HepG2 (cell line): ENCODE measurements around the gene ARHGAP9. TPM values are rescaled to one million over a fixed set of nuclear protein-coding genes. Genes with fewer than 3 reads are reported as not detected.

Experiments
- ATAC-seq: fragments of 200-7000 bp; cut with Tn5 transposase; 3 replicates; pipeline ENCODE4 v1.9.1; 2020; ENCODE audit warnings: mild to moderate bottlenecking, moderate library complexity
- BruUV-seq: library from RNA; stranded (reverse); fragments of 400-500 nt; replicated peaks from 2 replicates; lab custom pipeline; 2021; lab: Mats Ljungman, UMichigan
- CTCF ChIA-PET: fragments of 300-600 bp; formaldehyde crosslinking; extraction: SDS; loops from one replicate; lab custom pipeline; 2021; ENCODE audit warnings: low total read pairs, inconsistent platforms, low intra/inter-chr PET ratio; lab: Yijun Ruan, JAX
- POLR2A ChIA-PET: fragments of 350-600 bp; sonication (Branson Sonifier 250); formaldehyde crosslinking; loops from one replicate; lab custom pipeline; 2020; ENCODE audit warnings: antibody characterized with exemption, inconsistent platforms; lab: Yijun Ruan, JAX
- DNase-seq: peaks from one replicate; pipeline ENCODE4 v3.0.0-alpha.2; 2015; ENCODE audit warnings: low spot score
- FAIRE-seq: peaks from 3 replicates; lab custom pipeline; 2011; peaks lifted over from hg19 to GRCh38; lab: Jason Lieb, UNC
- H2AFZ ChIP-seq: one replicate; pipeline ENCODE4 v1.6.1; 2011; ENCODE audit warnings: low read length, inconsistent platforms
- H3K27ac ChIP-seq: fragments of 300-600 bp; 3 replicates; pipeline ENCODE4 v1.8.0; 2011; ENCODE audit warnings: mixed run types, mild to moderate bottlenecking, mixed read lengths, low read length, inconsistent platforms; ENCODE audit not compliant: insufficient read depth; ENCODE audit errors: extremely low read length
- H3K27me3 ChIP-seq, 2 experiments: fragments of 200-600 bp in 1 of 2; 2 replicates in 1 of 2; 3 replicates in 1 of 2; pipeline versions ENCODE4 v1.6.0 to v1.8.0; 2011; ENCODE audit warnings: low read length in 2 of 2, mild to moderate bottlenecking in 2 of 2, moderate library complexity in 2 of 2, inconsistent platforms in 1 of 2; ENCODE audit not compliant: insufficient read depth in 2 of 2, control insufficient read depth in 1 of 2
- H3K36me3 ChIP-seq, 2 experiments: fragments of 200-600 bp in 1 of 2; replicated peaks in 1 of 2; 2 replicates in 1 of 2; 3 replicates in 1 of 2; pipeline versions ENCODE4 v1.5.1 to v1.8.0; 2011; ENCODE audit warnings: low read length in 2 of 2, inconsistent platforms in 1 of 2; ENCODE audit not compliant: insufficient read depth in 2 of 2, control insufficient read depth in 1 of 2
- H3K4me1 ChIP-seq: 2 replicates; pipeline ENCODE4 v1.5.1; 2012; ENCODE audit warnings: low read length, inconsistent platforms; ENCODE audit not compliant: insufficient read depth
- H3K4me2 ChIP-seq: 2 replicates; pipeline ENCODE4 v1.6.0; 2011; ENCODE audit warnings: low read depth, low read length, inconsistent platforms
- H3K4me3 ChIP-seq, 3 experiments: fragments of 200-600 bp in 1 of 3; sonication (generic), shearing (Covaris generic) in 1 of 3; replicated peaks in 1 of 3; 2 replicates each; pipeline ENCODE4 v1.5.1; 2011 to 2016; ENCODE audit warnings: low read length in 3 of 3, inconsistent platforms in 2 of 3, low read depth in 2 of 3, mild to moderate bottlenecking in 2 of 3, control low read depth in 1 of 3, mixed read lengths in 1 of 3; ENCODE audit not compliant: insufficient read depth in 1 of 3
- H3K79me2 ChIP-seq: one replicate; pipeline ENCODE4 v1.6.1; 2011; ENCODE audit warnings: low read length, inconsistent platforms; ENCODE audit not compliant: insufficient read depth
- H3K9ac ChIP-seq: 2 replicates; pipeline ENCODE4 v1.6.0; 2011; ENCODE audit warnings: mild to moderate bottlenecking, low read depth, low read length, inconsistent platforms; ENCODE audit not compliant: insufficient read depth
- H3K9me3 ChIP-seq: 2 replicates; pipeline ENCODE4 v1.5.1; 2012; ENCODE audit warnings: mild to moderate bottlenecking, low read length
- H4K20me1 ChIP-seq: 2 replicates; pipeline ENCODE4 v1.6.0; 2011; ENCODE audit warnings: inconsistent platforms, mild to moderate bottlenecking, low read length, moderate library complexity; ENCODE audit not compliant: insufficient read depth
- AGO1 ChIP-seq: fragments of 200-400 bp; formaldehyde crosslinking; IDR thresholded peaks from 2 replicates; pipeline ENCODE4 v1.6.1; 2017; ENCODE audit warnings: mild to moderate bottlenecking, low read depth, low read length, moderate library complexity; ENCODE audit not compliant: poor library complexity, severe bottlenecking
- ATF3 ChIP-seq: sonication (generic); formaldehyde crosslinking; IDR thresholded peaks from 2 replicates; pipeline ENCODE4 v1.4.0; 2020; ENCODE audit warnings: missing genetic modification reagents
- CBFB ChIP-seq: sonication (generic); formaldehyde crosslinking; IDR thresholded peaks from 2 replicates; pipeline ENCODE4 v1.4.0; 2020; ENCODE audit warnings: missing genetic modification reagents
- CREBL2 ChIP-seq: sonication (generic); formaldehyde crosslinking; IDR thresholded peaks from 2 replicates; pipeline ENCODE4 v1.8.1; 2023; ENCODE audit warnings: missing genetic modification reagents, mild to moderate bottlenecking, borderline replicate concordance
- ELF1 ChIP-seq: sonication (generic); formaldehyde crosslinking; IDR thresholded peaks from 2 replicates; pipeline ENCODE4 v1.4.0; 2020; ENCODE audit warnings: missing genetic modification reagents
- FOXP1 ChIP-seq, 2 experiments: fragments of 450-650 bp in 1 of 2; IDR thresholded peaks; 2 replicates each; pipeline ENCODE4 v1.6.1; 2017 to 2018; ENCODE audit warnings: antibody characterized with exemption in 1 of 2
- GTF2F1 ChIP-seq: fragments of 150-350 bp; IDR thresholded peaks from 2 replicates; pipeline ENCODE4 v1.6.1; 2014; ENCODE audit warnings: low read length
- MAFK ChIP-seq, 2 experiments: IDR thresholded peaks in 1 of 2; conservative IDR thresholded peaks in 1 of 2; 2 replicates each; pipeline ENCODE4 v1.6.1; 2011; ENCODE audit warnings: improper control_type of control experiment in 2 of 2, low read length in 2 of 2
- NFKBIZ ChIP-seq: IDR thresholded peaks from 2 replicates; pipeline ENCODE4 v1.6.1; 2018; ENCODE audit warnings: missing genetic modification reagents, missing compliant biosample characterization
- ONECUT2 ChIP-seq: sonication (generic); formaldehyde crosslinking; IDR thresholded peaks from 2 replicates; pipeline ENCODE4 v1.4.0; 2020; ENCODE audit warnings: missing genetic modification reagents
- TBX3 ChIP-seq: fragments of 450-650 bp; IDR thresholded peaks from 2 replicates; pipeline ENCODE4 v1.6.1; 2017; ENCODE audit warnings: antibody characterized with exemption, mild to moderate bottlenecking, inconsistent platforms, borderline replicate concordance
- UBTF ChIP-seq: sonication (generic); formaldehyde crosslinking; IDR thresholded peaks from 2 replicates; pipeline ENCODE4 v1.4.0; 2020; ENCODE audit warnings: mild to moderate bottlenecking, missing genetic modification reagents
- ZFP82 ChIP-seq: sonication (generic); formaldehyde crosslinking; IDR thresholded peaks from 2 replicates; pipeline ENCODE4 v1.5.1; 2020; ENCODE audit warnings: mild to moderate bottlenecking, missing genetic modification reagents, borderline replicate concordance
- ZMAT3 ChIP-seq: sonication (generic); formaldehyde crosslinking; conservative IDR thresholded peaks from 2 replicates; pipeline ENCODE4 v1.7.0; 2021; ENCODE audit warnings: missing genetic modification reagents
- ZNF768 ChIP-seq: sonication (generic); formaldehyde crosslinking; IDR thresholded peaks from 2 replicates; pipeline ENCODE4 v1.4.0; 2020; ENCODE audit warnings: missing genetic modification reagents
- ZZZ3 ChIP-seq: sonication (generic); formaldehyde crosslinking; IDR thresholded peaks from 2 replicates; pipeline ENCODE4 v1.4.0; 2020; ENCODE audit warnings: missing genetic modification reagents, mild to moderate bottlenecking, borderline replicate concordance
- WGBS: methylation state at CpG from one replicate; pipeline ENCODE4 v1.1.6; 2017; ENCODE audit warnings: low lambda C conversion rate; 5-methylcytosine and 5-hydroxymethylcytosine counted together
- in situ Hi-C: cut with HindIII; loops from 2 replicates; pipeline ENCODE4 v1.10.0; 2017; ENCODE audit warnings: low pct_unique_long_range_greater_than_20kb; ENCODE audit not compliant: extremely low pct_ligation_motif_present
- intact Hi-C: fragments of 100-400 bp; cut with micrococcal nuclease; formaldehyde crosslinking; loops from one replicate; pipeline ENCODE4 v1.10.0; 2022; ENCODE audit not compliant: unreplicated experiment
- polyA plus RNA-seq, 8 experiments: library from polyadenylated mRNA; depleted of rRNA in 3 of 8; stranded (reverse) in 7 of 8; unstranded in 1 of 8; fragments of >200 nt; fragmentation: Illumina TruSeq in 4 of 8; extraction: Trizol in 4 of 8; gene quantifications; 2 replicates each; pipeline versions ENCODE4 v1.2.1 to v1.2.3, GENCODE V29; 2011 to 2016; ENCODE audit warnings: low read depth in 4 of 8, missing spikeins in 1 of 8, mixed read lengths in 1 of 8; ENCODE audit not compliant: insufficient read depth in 1 of 8
- total RNA-seq, 5 experiments: library from RNA; depleted of rRNA; stranded (reverse); fragments of >200 nt; fragmentation: Illumina TruSeq; extraction: Trizol; gene quantifications; 2 replicates each; pipeline ENCODE4 v1.2.3, GENCODE V29; 2016; ENCODE audit warnings: low read depth in 1 of 5

The ARHGAP9 gene
- total and polyA plus RNA-seq, 2 of the 13 experiments (the other 11 are each of a cell fraction or from before 2014, with no cell fraction given), result 0.18 to 1.2 TPM

GRCh38 chr12:57520053-57520818 is 40.6 kb upstream of the ARHGAP9 start, which contains the start of gene DDIT3:
DDIT3 (minus strand) TSS chr12:57520514; CDS start chr12:57517406, 3,108 bp downstream.
- Histone ChIP-seq H2AFZ (no peak within 1 kb of the TSS), H3K9me3 (no peaks in the 10 kb centered on the region), H3K4me2 (peak within 1 kb of the TSS; percentile 93), H3K9ac (peak within 1 kb of the TSS; percentile 100), H3K4me3 (peak within 1 kb of the TSS; percentile 93 to 99 (median 97)), H3K27ac (peak within 1 kb of the TSS; percentile 97), H4K20me1 (peaks cover 35% of the 10 kb centered on the region), H3K27me3 (no peaks in the 10 kb centered on the region; a peak in 1 of 5 replicates), H3K4me1 (peaks cover 48% of the 10 kb centered on the region), H3K79me2 (peaks cover 39% of the 10 kb centered on the region), H3K36me3 (peaks cover 13 to 35% of the 10 kb centered on the region in 2 experiments)
- WGBS, result 2% methylated on average over 22 of the region's 52 CpGs
- in situ Hi-C loops (no loop called here), intact Hi-C loops (loop anchor here (5.0 kb wide), 1 partner anchor 102 kb away; no protein-coding TSS in a partner anchor)
- ATAC-seq (peak; percentile 71), DNase-seq (peak; percentile 97), FAIRE-seq (peak; percentile 96)
- ChIA-PET POLR2A (interaction anchor here (0.6 to 7.8 kb wide), 31 partner anchors 8 to 431 kb away, joined by 3 to 90 read pairs (median 5); partner anchors contain the start of genes ARHGEF25, B4GALNT1, DCTN2 and GLI1), CTCF (no interaction called here)
- BruUV-seq, result TSS peak; percentile 74
- TF ChIP-seq CBFB (no peak), ZZZ3 (CRISPR knock-in tag) (0 out of 2 replicates have a peak, but pooled peaks have one; percentile 61), ZNF768 (peak; percentile 8; the same call in 1 of the 2 replicates), CREBL2 (CRISPR knock-in tag) (0 out of 2 replicates have a peak, but pooled peaks have one; percentile 54), ATF3 (peak; percentile 90; the same call in 1 of the 2 replicates), UBTF (CRISPR knock-in tag) (peak; percentile 51; the same call in 1 of the 2 replicates), GTF2F1 (peak; percentile 89; the same call in 1 of the 2 replicates), ZFP82 (no peak), NFKBIZ (no peak), FOXP1 (IDR thresholded peaks at IDR 0.05) (no peak), FOXP1 (CRISPR knock-in tag; IDR thresholded peaks at IDR 0.05) (0 out of 2 replicates have a peak, but pooled peaks have one; percentile 0), TBX3 (peak; percentile 19; the same call in 1 of the 2 replicates), MAFK (conservative IDR thresholded peaks at IDR 0.05 in 1 of 2, IDR thresholded peaks at IDR 0.05 in 1 of 2; ENCODE audit: low read length in 2 of 2) (no peak), AGO1 (peak; percentile 54), ONECUT2 (CRISPR knock-in tag) (peak; percentile 44; the same call in 1 of the 2 replicates), ELF1 (CRISPR knock-in tag) (peak; percentile 97), ZMAT3 (CRISPR knock-in tag) (no peak)
